ENCODE results near the gene ADCK2.
A peak's percentile ranks its signal among the peaks of the same experiment; 100 is the strongest.
"Not testable (repeated sequence)": the region's sequence is repeated elsewhere in the genome, so short reads cannot be mapped to it uniquely, and the experiment has no call there.

ADCK2 gene

GRCh38 chr7:140639366-140640053 is 33.2 kb upstream of the ADCK2 start:
- H3K36me3 ChIP-seq (ENCODE audit: control insufficient read depth, insufficient read depth, low read length), result no peaks in the 10 kb centered on the region
- H3K9me3 ChIP-seq (ENCODE audit: control insufficient read depth, insufficient read depth, low read length), result no peaks in the 10 kb centered on the region
- H3K4me3 ChIP-seq (ENCODE audit: low read depth, low read length), result peak overlapping the region; percentile 54
- H3K27me3 ChIP-seq (ENCODE audit: control insufficient read depth, insufficient read depth, low read length), result peaks cover 20% of the 10 kb centered on the region
- H3K9ac ChIP-seq (ENCODE audit: low read depth, low read length), result no peak overlapping the region
- H3K4me1 ChIP-seq (ENCODE audit: control insufficient read depth, insufficient read depth, low read length), result peaks cover 13% of the 10 kb centered on the region

- peak overlapping the region; percentile 54 for H3K4me3 ChIP-seq (ENCODE audit: low read depth, low read length)
Observed at GRCh38 chr7:140640060-140640637, 32.6 kb upstream of the ADCK2 start.

GRCh38 chr7:140640727-140641523 is 31.8 kb upstream of the ADCK2 start, which contains the start of gene DENND2A:
Gene DENND2A, minus strand, starts transcription at chr7:140640813. Its CDS starts 38,416 bp downstream, at chr7:140602397.
- no peaks in the 10 kb centered on the region for H3K36me3 ChIP-seq (ENCODE audit: control insufficient read depth, insufficient read depth, low read length)
- peaks cover 7% of the 10 kb centered on the region for H3K4me1 ChIP-seq (ENCODE audit: control insufficient read depth, insufficient read depth, low read length)
- H3K9me3 ChIP-seq (ENCODE audit: control insufficient read depth, insufficient read depth, low read length), result no peaks in the 10 kb centered on the region
- no peak within 1 kb of the TSS for H3K9ac ChIP-seq (ENCODE audit: low read depth, low read length)
- peaks cover 20% of the 10 kb centered on the region for H3K27me3 ChIP-seq (ENCODE audit: control insufficient read depth, insufficient read depth, low read length)
- peak within 1 kb of the TSS; percentile 63 for H3K4me3 ChIP-seq (ENCODE audit: low read depth, low read length)

More at GRCh38 chr7:140640060-140640637, 32.6 kb upstream of the ADCK2 start:
- H3K4me1 ChIP-seq (ENCODE audit: control insufficient read depth, insufficient read depth, low read length), result peaks cover 13% of the 10 kb centered on the region
- H3K36me3 ChIP-seq (ENCODE audit: control insufficient read depth, insufficient read depth, low read length), result no peaks in the 10 kb centered on the region
- no peak overlapping the region for H3K9ac ChIP-seq (ENCODE audit: low read depth, low read length)
- H3K9me3 ChIP-seq (ENCODE audit: control insufficient read depth, insufficient read depth, low read length), result no peaks in the 10 kb centered on the region
- H3K27me3 ChIP-seq (ENCODE audit: control insufficient read depth, insufficient read depth, low read length), result peaks cover 20% of the 10 kb centered on the region

GRCh38 chr7:140641524-140642195 is 31.1 kb upstream of the ADCK2 start:
- Histone ChIP-seq H3K27me3 (ENCODE audit: control insufficient read depth, insufficient read depth, low read length) (peaks cover 20% of the 10 kb centered on the region), H3K4me3 (ENCODE audit: low read depth, low read length) (peak overlapping the region; percentile 63), H3K9ac (ENCODE audit: low read depth, low read length) (no peak overlapping the region), H3K9me3 (ENCODE audit: control insufficient read depth, insufficient read depth, low read length) (no peaks in the 10 kb centered on the region), H3K4me1 (ENCODE audit: control insufficient read depth, insufficient read depth, low read length) (peaks cover 2% of the 10 kb centered on the region), H3K36me3 (ENCODE audit: control insufficient read depth, insufficient read depth, low read length) (no peaks in the 10 kb centered on the region)

GRCh38 chr7:140643416-140643815 is 29.3 kb upstream of the ADCK2 start:
- Histone ChIP-seq H3K9ac (ENCODE audit: low read depth, low read length) (no peak overlapping the region), H3K4me1 (ENCODE audit: control insufficient read depth, insufficient read depth, low read length) (peaks cover 2% of the 10 kb centered on the region), H3K9me3 (ENCODE audit: control insufficient read depth, insufficient read depth, low read length) (no peaks in the 10 kb centered on the region), H3K36me3 (ENCODE audit: control insufficient read depth, insufficient read depth, low read length) (no peaks in the 10 kb centered on the region), H3K4me3 (ENCODE audit: low read depth, low read length) (no peak overlapping the region), H3K27me3 (ENCODE audit: control insufficient read depth, insufficient read depth, low read length) (peaks cover 20% of the 10 kb centered on the region)

- not testable (repeated sequence) for H3K9me3 ChIP-seq (ENCODE audit: control insufficient read depth, insufficient read depth, low read length); H3K9ac ChIP-seq (ENCODE audit: low read depth, low read length); H3K36me3 ChIP-seq (ENCODE audit: control insufficient read depth, insufficient read depth, low read length); H3K4me3 ChIP-seq (ENCODE audit: low read depth, low read length); H3K4me1 ChIP-seq (ENCODE audit: control insufficient read depth, insufficient read depth, low read length)
- H3K27me3 ChIP-seq (ENCODE audit: control insufficient read depth, insufficient read depth, low read length), result peaks cover 17% of the 10 kb centered on the region
Observed at GRCh38 chr7:140644761-140645160, 28.0 kb upstream of the ADCK2 start.

- H3K9ac ChIP-seq (ENCODE audit: low read depth, low read length), result no peak overlapping the region
- no peaks in the 10 kb centered on the region for H3K9me3 ChIP-seq (ENCODE audit: control insufficient read depth, insufficient read depth, low read length)
- H3K4me1 ChIP-seq (ENCODE audit: control insufficient read depth, insufficient read depth, low read length), result no peaks in the 10 kb centered on the region
- no peaks in the 10 kb centered on the region for H3K36me3 ChIP-seq (ENCODE audit: control insufficient read depth, insufficient read depth, low read length)
- peaks cover 16% of the 10 kb centered on the region for H3K27me3 ChIP-seq (ENCODE audit: control insufficient read depth, insufficient read depth, low read length)
- no peak overlapping the region for H3K4me3 ChIP-seq (ENCODE audit: low read depth, low read length)
Observed at GRCh38 chr7:140645166-140645900, 27.4 kb upstream of the ADCK2 start.

- Histone ChIP-seq H3K27me3 (ENCODE audit: control insufficient read depth, insufficient read depth, low read length) (peaks cover 6% of the 10 kb centered on the region), H3K9ac (ENCODE audit: low read depth, low read length) (no peak overlapping the region), H3K9me3 (ENCODE audit: control insufficient read depth, insufficient read depth, low read length) (no peaks in the 10 kb centered on the region), H3K36me3 (ENCODE audit: control insufficient read depth, insufficient read depth, low read length) (no peaks in the 10 kb centered on the region), H3K4me1 (ENCODE audit: control insufficient read depth, insufficient read depth, low read length) (no peaks in the 10 kb centered on the region), H3K4me3 (ENCODE audit: low read depth, low read length) (no peak overlapping the region)
Observed at GRCh38 chr7:140646931-140647647, 25.7 kb upstream of the ADCK2 start.

GRCh38 chr7:140649556-140650205 is 23.1 kb upstream of the ADCK2 start:
- H3K36me3 ChIP-seq (ENCODE audit: control insufficient read depth, insufficient read depth, low read length), result no peaks in the 10 kb centered on the region
- H3K9me3 ChIP-seq (ENCODE audit: control insufficient read depth, insufficient read depth, low read length), result no peaks in the 10 kb centered on the region
- no peak overlapping the region for H3K4me3 ChIP-seq (ENCODE audit: low read depth, low read length)
- H3K4me1 ChIP-seq (ENCODE audit: control insufficient read depth, insufficient read depth, low read length), result no peaks in the 10 kb centered on the region
- H3K9ac ChIP-seq (ENCODE audit: low read depth, low read length), result no peak overlapping the region
- H3K27me3 ChIP-seq (ENCODE audit: control insufficient read depth, insufficient read depth, low read length), result no peaks in the 10 kb centered on the region

- Histone ChIP-seq H3K4me1 (ENCODE audit: control insufficient read depth, insufficient read depth, low read length) (no peaks in the 10 kb centered on the region), H3K4me3 (ENCODE audit: low read depth, low read length) (no peak overlapping the region), H3K27me3 (ENCODE audit: control insufficient read depth, insufficient read depth, low read length) (no peaks in the 10 kb centered on the region), H3K9ac (ENCODE audit: low read depth, low read length) (no peak overlapping the region), H3K36me3 (ENCODE audit: control insufficient read depth, insufficient read depth, low read length) (no peaks in the 10 kb centered on the region), H3K9me3 (ENCODE audit: control insufficient read depth, insufficient read depth, low read length) (no peaks in the 10 kb centered on the region)
Observed at GRCh38 chr7:140650367-140650766, 22.4 kb upstream of the ADCK2 start.

All from iPS-15b (cell line).